Adrenal gland (tissue), 12 donors: ENCODE results near the gene KCNK13. TPM values are rescaled to one million over a fixed set of nuclear protein-coding genes. Genes with fewer than 3 reads are reported as not detected.

Experiments
- DNase-seq, 7 donors: peaks; one replicate each; pipeline ENCODE4 v3.0.0-alpha.2; 2019 to 2020
- H3K27ac ChIP-seq, 5 donors: fragments of 200-600 bp; sonication (generic) in 4 of 5; 1 replicate in 3 of 5; 2 replicates in 2 of 5; pipeline versions ENCODE4 v1.5.1 to v1.8.0; 2016 to 2020; ENCODE audit warnings: mild to moderate bottlenecking in 1 of 5
- H3K27me3 ChIP-seq: fragments of 200-600 bp; 2 replicates; pipeline ENCODE4 v1.8.0; 2021
- H3K36me3 ChIP-seq, 2 donors: fragments of 200-600 bp; replicated peaks in 1 of 2; 1 replicate in 1 of 2; 2 replicates in 1 of 2; pipeline versions ENCODE4 v1.5.1 to v1.8.0; 2018 to 2022
- H3K4me1 ChIP-seq, 2 donors: fragments of 200-600 bp; replicated peaks in 1 of 2; 1 replicate in 1 of 2; 2 replicates in 1 of 2; pipeline versions ENCODE4 v1.5.1 to v1.8.0; 2018 to 2021
- H3K4me3 ChIP-seq, 4 donors: fragments of 200-600 bp; sonication (generic) in 3 of 4; one replicate each; pipeline ENCODE4 v1.5.1; 2016 to 2018
- H3K9me3 ChIP-seq, 3 donors: fragments of 200-600 bp; sonication (generic) in 1 of 3; replicated peaks in 1 of 3; 1 replicate in 2 of 3; 2 replicates in 1 of 3; pipeline versions ENCODE4 v1.5.1 to v1.8.0; 2016 to 2021
- POLR2A ChIP-seq, 2 donors: fragments of 450-650 bp; IDR thresholded peaks; one replicate each; pipeline ENCODE4 v1.6.1; 2017; ENCODE audit warnings: antibody characterized with exemption in 2 of 2, mild to moderate bottlenecking in 2 of 2, moderate library complexity in 1 of 2
- WGBS, 4 donors: extraction: QIAGEN DNeasy Blood & Tissue Kit in 2 of 4; methylation state at CpG; one replicate each; pipeline versions ENCODE4 v1.1.5 to v1.1.7; 2013 to 2017; 5-methylcytosine and 5-hydroxymethylcytosine counted together
- intact Hi-C, 2 donors: fragments of 100-400 bp; cut with DNase I; formaldehyde crosslinking; loops; one replicate each; pipeline versions ENCODE4 v1.14.1 to v1.15.0; 2022 to 2023
- polyA plus RNA-seq, 3 donors: library from polyadenylated mRNA; stranded (reverse); fragments of 200-250 nt in 2 of 3; fragments of 350-450 nt in 1 of 3; fragmentation: Illumina TruSeq in 1 of 3; extraction: RNeasy Lipid Tissue Mini Kit (QIAGEN cat#74804) in 1 of 3; gene quantifications; one replicate each; pipeline ENCODE4 v1.2.3, GENCODE V29; 2013 to 2014
- total RNA-seq, 9 donors: library from RNA; depleted of rRNA in 4 of 9; stranded (reverse); fragments of >200 nt in 4 of 9; fragments of 120-200 nt in 1 of 9; fragmentation: NEBNext Ultra II Directional in 1 of 9; extraction: Animal tissue kit (Norgen Biotek cat#: 25700) in 1 of 9; gene quantifications; one replicate each; pipeline versions ENCODE4 v1.1.0 to v1.2.4, GENCODE V29; 2013 to 2023
- TF ChIP-seq, protein P1 (sequence below), 6 experiments: fragments of 450-650 bp in 4 of 6; fragments of 200-600 bp in 2 of 6; sonication (generic) in 1 of 6; IDR thresholded peaks; 1 replicate in 5 of 6; 2 replicates in 1 of 6; pipeline versions ENCODE4 v1.5.1 to v1.8.0; 2016 to 2021; ENCODE audit warnings: antibody characterized with exemption in 6 of 6, mild to moderate bottlenecking in 2 of 6, moderate library complexity in 1 of 6
- donor health status: healthy with polysubstance abuse.
- donor health status: Bipolar disorder and iron deficiency.
- donor health status: DM: yes; HTN: yes; CAD: no.
- donor health status: DM: no; HTN: no; CAD: no.
- donor health status: DM: no; HTN: no; CAD: no.
- donor health status: DM: yes; HTN: yes; CAD: no.

Gene KCNK13
- total and polyA plus RNA-seq, 12 donors: 0.24 to 3.6 (median 1.5) TPM; not detected in 1

DNA sequence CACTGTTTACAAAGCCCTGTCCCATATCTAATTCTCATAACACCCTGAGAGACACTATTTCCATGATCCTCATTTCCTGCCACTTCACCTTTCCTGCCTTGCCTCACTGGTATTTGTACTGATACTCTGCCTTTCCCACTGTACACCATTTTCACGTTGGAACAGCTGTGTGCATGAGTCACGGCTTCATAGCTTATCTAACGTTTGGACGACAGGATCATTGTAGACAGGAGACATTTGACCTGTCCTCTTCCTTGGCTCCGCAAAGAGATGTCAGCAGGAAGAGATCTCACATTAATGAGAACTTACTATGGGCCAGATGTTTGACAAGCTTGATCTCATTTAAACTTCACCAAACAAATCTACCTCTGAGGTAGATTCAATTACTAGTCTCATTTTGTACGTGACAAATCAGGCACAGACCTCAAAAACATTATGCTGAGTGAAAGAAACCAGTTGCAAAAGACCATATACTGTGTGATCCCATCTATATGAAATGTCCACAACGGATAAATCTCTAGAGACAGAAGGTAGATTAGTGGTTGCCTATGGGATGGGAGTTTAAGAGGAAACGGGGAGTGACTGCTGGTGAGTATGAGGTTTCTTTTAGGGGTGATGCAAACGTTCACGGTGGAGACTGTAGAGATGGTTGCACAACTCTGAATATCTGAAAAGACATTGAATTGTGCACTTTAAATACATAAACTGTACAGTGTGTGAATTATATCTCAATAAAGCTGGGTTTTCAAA, 71.2 kb downstream of the KCNK13 start:
- Histone ChIP-seq H3K36me3 (no peaks in the 10 kb centered on the region), H3K27ac (no peak overlapping the region), H3K4me1 (no peaks in the 10 kb centered on the region), H3K4me3 (no peak overlapping the region), H3K27me3 (no peaks in the 10 kb centered on the region), H3K9me3 (no peaks in the 10 kb centered on the region)
- WGBS, 4 donors: 55 to 68% (median 62%) methylated on average over 10 of the region's 10 CpGs
- intact Hi-C loops: no loop called here
- TF ChIP-seq, protein P1, sequence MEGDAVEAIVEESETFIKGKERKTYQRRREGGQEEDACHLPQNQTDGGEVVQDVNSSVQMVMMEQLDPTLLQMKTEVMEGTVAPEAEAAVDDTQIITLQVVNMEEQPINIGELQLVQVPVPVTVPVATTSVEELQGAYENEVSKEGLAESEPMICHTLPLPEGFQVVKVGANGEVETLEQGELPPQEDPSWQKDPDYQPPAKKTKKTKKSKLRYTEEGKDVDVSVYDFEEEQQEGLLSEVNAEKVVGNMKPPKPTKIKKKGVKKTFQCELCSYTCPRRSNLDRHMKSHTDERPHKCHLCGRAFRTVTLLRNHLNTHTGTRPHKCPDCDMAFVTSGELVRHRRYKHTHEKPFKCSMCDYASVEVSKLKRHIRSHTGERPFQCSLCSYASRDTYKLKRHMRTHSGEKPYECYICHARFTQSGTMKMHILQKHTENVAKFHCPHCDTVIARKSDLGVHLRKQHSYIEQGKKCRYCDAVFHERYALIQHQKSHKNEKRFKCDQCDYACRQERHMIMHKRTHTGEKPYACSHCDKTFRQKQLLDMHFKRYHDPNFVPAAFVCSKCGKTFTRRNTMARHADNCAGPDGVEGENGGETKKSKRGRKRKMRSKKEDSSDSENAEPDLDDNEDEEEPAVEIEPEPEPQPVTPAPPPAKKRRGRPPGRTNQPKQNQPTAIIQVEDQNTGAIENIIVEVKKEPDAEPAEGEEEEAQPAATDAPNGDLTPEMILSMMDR (IDR thresholded peaks at IDR 0.05): no peak
- no peak for TF ChIP-seq POLR2A (IDR thresholded peaks at IDR 0.05)
- no peak for DNase-seq

DNA sequence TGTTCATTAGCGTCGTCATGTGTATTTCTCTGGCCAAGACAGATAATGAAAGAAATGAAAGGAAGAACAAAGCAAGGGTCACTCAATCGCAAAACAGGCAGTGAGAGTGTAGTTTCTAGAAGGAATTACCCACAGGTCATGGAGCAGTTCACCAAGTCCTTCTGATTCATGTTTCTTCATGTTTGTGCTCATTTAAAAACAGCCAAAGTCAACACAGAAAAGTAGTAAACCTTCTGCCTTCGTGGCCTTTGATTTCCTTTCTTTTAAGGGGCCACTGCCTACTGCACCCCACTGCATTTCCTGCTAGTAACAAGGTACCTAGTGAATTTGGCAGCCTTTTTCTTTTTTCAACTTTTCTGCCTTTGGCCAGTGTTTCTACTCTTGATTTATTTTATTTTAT, 75.1 kb downstream of the KCNK13 start:
- Histone ChIP-seq H3K36me3 (no peaks in the 10 kb centered on the region), H3K9me3 (no peaks in the 10 kb centered on the region), H3K27me3 (peaks cover 3% of the 10 kb centered on the region), H3K4me1 (no peaks in the 10 kb centered on the region), H3K27ac (no peak overlapping the region), H3K4me3 (no peak overlapping the region)
- no peak for DNase-seq
- TF ChIP-seq POLR2A (IDR thresholded peaks at IDR 0.05): no peak
- TF ChIP-seq, protein P1 (IDR thresholded peaks at IDR 0.05): no peak
- intact Hi-C loops: no loop called here
- 64 to 78% (median 75%) methylated on average over 4 of the region's 4 CpGs for WGBS, 4 donors

DNA sequence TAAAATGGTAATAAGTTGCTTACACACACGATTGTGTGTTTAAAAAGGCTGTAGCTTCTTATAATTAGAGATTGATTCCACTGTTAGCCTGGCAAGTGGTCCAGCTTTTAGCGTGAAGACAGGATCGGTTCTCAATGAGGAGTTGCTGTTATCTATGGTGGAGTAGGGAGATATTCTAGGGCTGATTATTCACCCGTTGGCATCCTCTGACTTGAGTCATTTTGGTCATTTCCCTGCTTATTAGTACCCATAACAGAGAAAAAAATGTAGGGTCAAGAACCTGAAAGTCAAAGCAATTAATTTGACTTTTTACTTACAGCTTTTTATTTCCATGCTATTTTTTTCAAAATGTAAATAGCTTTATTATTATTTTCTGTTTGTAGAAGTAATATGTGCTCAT, 76.0 kb downstream of the KCNK13 start:
- no peaks in the 10 kb centered on the region for H3K36me3 ChIP-seq
- H3K27ac ChIP-seq: no peak overlapping the region
- intact Hi-C loops: no loop called here
- peaks cover 3% of the 10 kb centered on the region for H3K27me3 ChIP-seq
- WGBS, 4 donors: 28 to 47% (median 44%) methylated on average over 4 of the region's 4 CpGs
- TF ChIP-seq POLR2A (IDR thresholded peaks at IDR 0.05): no peak
- TF ChIP-seq, protein P1 (IDR thresholded peaks at IDR 0.05): no peak
- no peak overlapping the region for H3K4me3 ChIP-seq
- DNase-seq: peak in 3 of 7 donors; percentile 29 to 44 (median 32)
- no peaks in the 10 kb centered on the region for H3K4me1 ChIP-seq
- no peaks in the 10 kb centered on the region for H3K9me3 ChIP-seq

DNA sequence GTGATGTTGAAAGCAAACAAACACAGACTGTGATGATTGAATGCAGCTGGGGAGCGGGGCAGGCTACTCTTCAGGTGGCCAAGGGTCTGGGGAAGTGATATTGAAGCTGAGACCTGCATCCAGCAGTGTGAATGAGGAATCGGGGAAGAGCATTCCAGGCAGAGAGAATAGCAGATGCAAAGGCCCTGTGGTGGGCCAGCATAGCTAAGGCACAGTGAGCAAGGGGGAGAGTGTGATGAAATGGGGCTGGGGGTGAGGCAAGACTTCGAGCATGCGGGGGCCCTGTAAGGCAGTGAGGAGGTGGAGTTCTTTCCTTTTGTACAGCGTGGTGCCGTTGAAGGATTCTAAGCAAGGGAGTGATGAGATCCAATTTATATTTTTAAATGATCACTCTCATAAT, 77.4 kb downstream of the KCNK13 start:
- no peaks in the 10 kb centered on the region for H3K4me1 ChIP-seq
- H3K9me3 ChIP-seq: no peaks in the 10 kb centered on the region
- 76 to 89% (median 86%) methylated on average over 6 of the region's 6 CpGs for WGBS, 4 donors
- no peak overlapping the region for H3K4me3 ChIP-seq
- no peak for DNase-seq
- intact Hi-C loops: no loop called here
- H3K27me3 ChIP-seq: peaks cover 3% of the 10 kb centered on the region
- H3K27ac ChIP-seq: no peak overlapping the region
- H3K36me3 ChIP-seq: no peaks in the 10 kb centered on the region
- TF ChIP-seq POLR2A (IDR thresholded peaks at IDR 0.05): no peak
- TF ChIP-seq, protein P1 (IDR thresholded peaks at IDR 0.05): no peak
